A204.1 (cell line): Measurements from ENCODE around the gene PANX1.

Source experiments
- FAIRE-seq: peaks from 2 replicates; lab custom pipeline; 2012; peaks lifted over from hg19 to GRCh38; lab: Jason Lieb, UNC

The PANX1 gene

GRCh38 chr11:94129512-94130297 is 1.1 kb downstream of the PANX1 start:
- FAIRE-seq = no peak

GRCh38 chr11:94130298-94131046 is 1.8 kb downstream of the PANX1 start:
- no peak for FAIRE-seq

- FAIRE-seq = no peak
Observed at GRCh38 chr11:94131047-94131717, 2.5 kb downstream of the PANX1 start.

- FAIRE-seq = no peak
Observed at GRCh38 chr11:94131718-94132115, 3.1 kb downstream of the PANX1 start.

GRCh38 chr11:94132152-94132558 is 3.5 kb downstream of the PANX1 start:
- no peak for FAIRE-seq

- FAIRE-seq = no peak
Observed at GRCh38 chr11:94132823-94133408, 4.3 kb downstream of the PANX1 start.

- FAIRE-seq = no peak
Observed at GRCh38 chr11:94133752-94134151, 5.1 kb downstream of the PANX1 start.

GRCh38 chr11:94134651-94135512 is 6.2 kb downstream of the PANX1 start:
- FAIRE-seq = no peak

GRCh38 chr11:94139416-94139815 is 10.8 kb downstream of the PANX1 start:
- FAIRE-seq = no peak

- no peak for FAIRE-seq
Observed at GRCh38 chr11:94140154-94140655, 11.6 kb downstream of the PANX1 start.

GRCh38 chr11:94141511-94142307 is 13.1 kb downstream of the PANX1 start:
- no peak for FAIRE-seq

- FAIRE-seq = no peak
Observed at GRCh38 chr11:94142308-94143281, 14.0 kb downstream of the PANX1 start.

GRCh38 chr11:94144216-94144615 is 15.6 kb downstream of the PANX1 start:
- no peak for FAIRE-seq

GRCh38 chr11:94144664-94145063 is 16.0 kb downstream of the PANX1 start:
- FAIRE-seq = no peak

GRCh38 chr11:94145431-94145830 is 16.8 kb downstream of the PANX1 start:
- FAIRE-seq = no peak

- FAIRE-seq = no peak
Observed at GRCh38 chr11:94145916-94146315, 17.3 kb downstream of the PANX1 start.

- FAIRE-seq = no peak
Observed at GRCh38 chr11:94147433-94147845, 18.8 kb downstream of the PANX1 start.

GRCh38 chr11:94148189-94148588 is 19.5 kb downstream of the PANX1 start:
- FAIRE-seq = no peak

- FAIRE-seq = no peak
Observed at GRCh38 chr11:94149431-94150017, 20.9 kb downstream of the PANX1 start.
